ENCODE results near the gene SERTAD1. TPM values are rescaled to one million over a fixed set of nuclear protein-coding genes. Genes with fewer than 3 reads are reported as not detected.
"Not testable (repeated sequence)": the region's sequence is repeated elsewhere in the genome, so short reads cannot be mapped to it uniquely, and the experiment has no call there.

The SERTAD1 gene
- total and polyA plus RNA-seq, 9 donors: 2.3 to 15.2 (median 11.1) TPM

- intact Hi-C loops (cut with DNase I): loop anchor here in 3 of 4 donors (10.0 kb wide), 3 partner anchors 110 to 140 kb away; partner anchors contain the start of genes LTBP4 (in 2 of the 3) and SHKBP1 (in 1 of the 3)
- 11 to 12% (median 12%) methylated on average over 11 of the region's 11 CpGs for WGBS, 3 donors
- Histone ChIP-seq H3K4me1 (ENCODE audit: insufficient read depth) (peaks cover 8% of the 10 kb centered on the region), H3K36me3 (no peaks in the 10 kb centered on the region), H3K27me3 (no peaks in the 10 kb centered on the region), H3K27ac (peak overlapping the region; percentile 79 to 82), H3K9me3 (no peaks in the 10 kb centered on the region), H3K4me3 (peak overlapping the region; percentile 70)
- TF ChIP-seq, protein P1, sequence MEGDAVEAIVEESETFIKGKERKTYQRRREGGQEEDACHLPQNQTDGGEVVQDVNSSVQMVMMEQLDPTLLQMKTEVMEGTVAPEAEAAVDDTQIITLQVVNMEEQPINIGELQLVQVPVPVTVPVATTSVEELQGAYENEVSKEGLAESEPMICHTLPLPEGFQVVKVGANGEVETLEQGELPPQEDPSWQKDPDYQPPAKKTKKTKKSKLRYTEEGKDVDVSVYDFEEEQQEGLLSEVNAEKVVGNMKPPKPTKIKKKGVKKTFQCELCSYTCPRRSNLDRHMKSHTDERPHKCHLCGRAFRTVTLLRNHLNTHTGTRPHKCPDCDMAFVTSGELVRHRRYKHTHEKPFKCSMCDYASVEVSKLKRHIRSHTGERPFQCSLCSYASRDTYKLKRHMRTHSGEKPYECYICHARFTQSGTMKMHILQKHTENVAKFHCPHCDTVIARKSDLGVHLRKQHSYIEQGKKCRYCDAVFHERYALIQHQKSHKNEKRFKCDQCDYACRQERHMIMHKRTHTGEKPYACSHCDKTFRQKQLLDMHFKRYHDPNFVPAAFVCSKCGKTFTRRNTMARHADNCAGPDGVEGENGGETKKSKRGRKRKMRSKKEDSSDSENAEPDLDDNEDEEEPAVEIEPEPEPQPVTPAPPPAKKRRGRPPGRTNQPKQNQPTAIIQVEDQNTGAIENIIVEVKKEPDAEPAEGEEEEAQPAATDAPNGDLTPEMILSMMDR (IDR thresholded peaks at IDR 0.05): no peak
- TF ChIP-seq POLR2A (IDR thresholded peaks at IDR 0.05) (no peak), EP300 (IDR thresholded peaks at IDR 0.05) (no peak)
- peak in 1 of 5 donors; percentile 12 for DNase-seq
These were observed 39.3 kb upstream of the SERTAD1 start for GRCh38 chr19:40465025-40465556.

DNA sequence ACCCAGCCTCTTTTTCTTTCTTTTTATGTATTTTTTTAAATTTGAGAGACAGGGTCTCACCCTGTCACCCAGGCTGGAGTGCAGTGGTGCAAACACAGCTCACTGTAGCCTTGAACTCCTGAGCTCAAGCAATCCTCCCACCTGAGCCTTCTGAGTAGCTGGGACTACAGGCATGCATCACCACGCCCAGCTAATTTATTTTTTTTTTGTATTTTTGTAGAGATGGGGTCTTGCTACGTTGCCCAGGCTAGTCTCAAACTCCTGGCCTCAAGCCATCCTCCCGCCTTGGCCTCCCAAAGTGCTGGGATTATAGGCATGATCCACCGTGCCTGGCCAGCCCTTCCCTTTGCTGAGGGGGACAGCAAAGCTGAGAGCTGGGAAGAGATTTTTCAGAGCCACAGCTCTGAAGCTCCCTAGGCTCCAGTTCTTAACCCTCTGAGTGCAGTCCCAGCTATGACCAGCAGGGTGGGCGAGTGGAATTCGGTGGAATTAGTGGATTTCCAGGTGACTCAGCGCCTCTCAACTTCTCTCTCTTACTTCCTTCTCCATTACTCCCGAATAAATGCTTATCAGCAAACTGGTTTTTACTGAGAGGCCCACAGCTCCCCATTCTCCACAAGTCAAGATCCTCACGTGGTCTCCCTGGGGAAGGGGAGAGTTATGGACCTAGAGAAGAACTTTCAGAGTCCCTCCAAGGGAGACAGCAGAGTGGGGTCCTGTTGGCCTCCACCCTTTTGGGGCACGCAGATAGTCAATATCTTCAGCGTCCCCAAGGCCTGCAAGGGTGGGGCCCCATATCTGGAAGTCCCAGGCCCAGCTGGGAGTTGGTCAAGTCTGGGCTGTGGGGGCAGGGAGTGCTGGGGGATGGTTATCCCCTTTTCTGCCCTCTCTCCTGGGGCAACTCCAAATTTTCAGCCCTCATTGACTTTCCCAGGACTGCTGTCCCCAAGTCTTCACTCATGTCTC, 38.5 kb upstream of the SERTAD1 start:
- intact Hi-C loops (cut with DNase I): loop anchor here in 3 of 4 donors (10.0 kb wide), 3 partner anchors 110 to 140 kb away; partner anchors contain the start of genes LTBP4 (in 2 of the 3) and SHKBP1 (in 1 of the 3)
- peak overlapping the region; percentile 70 for H3K4me3 ChIP-seq
- H3K27me3 ChIP-seq: no peaks in the 10 kb centered on the region
- peak overlapping the region; percentile 79 to 82 for H3K27ac ChIP-seq
- H3K36me3 ChIP-seq: no peaks in the 10 kb centered on the region
- WGBS, 3 donors: 17 to 21% (median 18%) methylated on average over 11 of the region's 11 CpGs
- TF ChIP-seq, protein P1 (IDR thresholded peaks at IDR 0.05): peak; percentile 78 to 87 (median 87)
- TF ChIP-seq EP300 (IDR thresholded peaks at IDR 0.05): no peak
- DNase-seq: peak; percentile 80 to 92 (median 87)
- H3K4me1 ChIP-seq (ENCODE audit: insufficient read depth): peaks cover 8% of the 10 kb centered on the region
- no peaks in the 10 kb centered on the region for H3K9me3 ChIP-seq

GRCh38 chr19:40463587-40464037, 37.8 kb upstream of the SERTAD1 start:
- H3K4me3 ChIP-seq; H3K36me3 ChIP-seq; H3K27me3 ChIP-seq; DNase-seq; H3K9me3 ChIP-seq; H3K4me1 ChIP-seq (ENCODE audit: insufficient read depth): not testable (repeated sequence)
- peak overlapping the region in 1 of 2 donors; percentile 82 for H3K27ac ChIP-seq
- WGBS, 3 donors: 70 to 78% (median 75%) methylated on average over 12 of the region's 12 CpGs
- intact Hi-C loops (cut with DNase I): loop anchor here in 3 of 4 donors (10.0 kb wide), 3 partner anchors 111 to 141 kb away; partner anchors contain the start of genes LTBP4 (in 2 of the 3) and SHKBP1 (in 1 of the 3)

GRCh38 chr19:40461669-40462221, 36.0 kb upstream of the SERTAD1 start:
- TF ChIP-seq EP300 (IDR thresholded peaks at IDR 0.05): no peak
- TF ChIP-seq, protein P1 (IDR thresholded peaks at IDR 0.05): no peak
- TF ChIP-seq POLR2A (IDR thresholded peaks at IDR 0.05): no peak
- DNase-seq: no peak
- no peak overlapping the region for H3K27ac ChIP-seq
- H3K4me3 ChIP-seq: no peak overlapping the region
- no peaks in the 10 kb centered on the region for H3K36me3 ChIP-seq
- H3K4me1 ChIP-seq (ENCODE audit: insufficient read depth): peaks cover 8% of the 10 kb centered on the region
- no peaks in the 10 kb centered on the region for H3K9me3 ChIP-seq
- 75 to 81% (median 75%) methylated on average over 7 of the region's 7 CpGs for WGBS, 3 donors
- intact Hi-C loops (cut with DNase I): loop anchor here in 3 of 4 donors (10.0 kb wide), 3 partner anchors 113 to 143 kb away; partner anchors contain the start of genes LTBP4 (in 2 of the 3) and SHKBP1 (in 1 of the 3)
- no peaks in the 10 kb centered on the region for H3K27me3 ChIP-seq
